ENCODE data around the gene TFPI. TPM values are rescaled to one million over a fixed set of nuclear protein-coding genes. Genes with fewer than 3 reads are reported as not detected.
"Not testable (repeated sequence)": the region's sequence is repeated elsewhere in the genome, so short reads cannot be mapped to it uniquely, and the experiment has no call there.

Gene TFPI
- polyA plus RNA-seq: 10 to 100 TPM; 21.9 to 40.7 (median 35.3) TPM

DNA sequence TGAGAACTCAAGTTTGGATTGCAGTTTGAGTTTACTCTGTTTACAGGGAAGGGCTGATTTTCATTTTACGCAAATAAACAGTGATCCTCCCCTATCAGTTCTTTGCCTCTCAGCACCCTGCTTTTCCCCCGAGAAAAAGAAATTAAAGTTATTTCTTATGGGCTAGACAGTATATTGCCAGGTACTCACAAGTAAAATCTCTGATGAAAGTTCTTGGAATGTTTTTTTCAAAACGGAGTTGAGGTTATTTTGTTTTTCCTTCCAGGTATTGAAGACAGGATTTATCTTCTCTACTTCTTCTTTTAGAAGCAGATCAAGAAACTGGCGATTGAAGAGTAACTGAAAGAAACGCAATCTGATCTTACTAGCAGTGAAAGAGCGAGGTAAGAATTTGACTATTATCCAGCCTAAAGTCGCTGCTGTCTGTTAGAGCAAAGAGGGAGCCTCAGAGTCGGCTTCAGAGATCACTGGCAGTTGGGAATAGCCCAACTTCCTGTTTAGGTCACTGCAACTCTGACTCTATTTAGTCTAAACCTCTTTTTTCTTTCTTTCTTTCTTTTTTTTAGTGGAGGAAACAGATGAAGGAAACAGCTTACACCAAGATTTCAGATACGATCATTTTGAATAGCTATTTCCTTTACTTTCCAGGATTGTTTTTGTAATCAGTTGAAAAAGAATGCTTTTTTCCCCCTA lies at the start of gene TFPI:
TFPI (minus strand) TSS at position 425 of the 693 bp plus-strand sequence. CDS start 50,667 bp downstream, outside the sequence.
- 3 to 17% (median 5%) methylated on average over 9 of the region's 9 CpGs for WGBS, 3 donors
- no peak within 1 kb of the TSS for H3K27ac ChIP-seq (ENCODE audit: low read depth, low read length)

DNA sequence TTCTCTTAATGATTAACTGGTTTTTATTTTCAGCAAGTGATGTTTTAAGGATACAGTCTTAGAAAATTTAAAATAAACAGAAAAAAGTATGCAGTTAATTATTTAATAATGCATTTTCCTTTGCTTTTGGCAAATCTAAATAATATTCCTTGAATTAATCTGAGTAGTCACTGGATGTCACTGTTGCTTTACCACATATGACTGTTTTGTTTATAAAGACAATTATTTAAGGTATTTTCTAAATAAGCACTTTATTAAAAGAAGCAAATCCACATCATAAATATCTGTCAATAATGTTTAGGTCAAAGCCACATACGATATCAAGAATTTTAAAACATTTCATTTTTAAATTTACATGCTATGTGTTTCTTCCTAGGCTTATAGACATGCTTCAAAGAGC lies 40.6 kb upstream of the TFPI start:
- 65 to 91% (median 77%) methylated on average over 1 of the region's 1 CpG for WGBS, 3 donors
- H3K27ac ChIP-seq (ENCODE audit: low read depth, low read length): no peak overlapping the region

DNA sequence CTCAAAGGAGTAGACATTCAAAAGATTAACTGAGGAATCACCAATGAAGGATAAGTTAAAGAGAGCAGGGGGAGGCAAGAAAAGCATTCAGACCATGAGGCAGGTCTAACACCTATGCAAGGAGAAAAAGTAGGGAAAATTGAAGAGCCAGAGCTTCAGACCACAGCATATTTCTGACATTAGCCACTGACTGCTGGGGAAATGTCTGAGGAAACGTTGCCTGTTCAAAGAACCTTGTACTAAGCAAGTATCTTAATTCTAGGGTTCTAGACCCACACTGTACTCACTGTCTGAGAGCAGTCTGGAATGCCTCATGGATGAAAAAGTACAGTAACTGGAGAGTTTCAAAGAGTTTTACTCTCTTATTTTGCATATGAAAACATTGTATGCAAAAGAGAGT lies 39.5 kb upstream of the TFPI start:
- WGBS, 3 donors: 45 to 76% (median 55%) methylated on average over 1 of the region's 1 CpG
- H3K27ac ChIP-seq (ENCODE audit: low read depth, low read length): no peak overlapping the region

DNA sequence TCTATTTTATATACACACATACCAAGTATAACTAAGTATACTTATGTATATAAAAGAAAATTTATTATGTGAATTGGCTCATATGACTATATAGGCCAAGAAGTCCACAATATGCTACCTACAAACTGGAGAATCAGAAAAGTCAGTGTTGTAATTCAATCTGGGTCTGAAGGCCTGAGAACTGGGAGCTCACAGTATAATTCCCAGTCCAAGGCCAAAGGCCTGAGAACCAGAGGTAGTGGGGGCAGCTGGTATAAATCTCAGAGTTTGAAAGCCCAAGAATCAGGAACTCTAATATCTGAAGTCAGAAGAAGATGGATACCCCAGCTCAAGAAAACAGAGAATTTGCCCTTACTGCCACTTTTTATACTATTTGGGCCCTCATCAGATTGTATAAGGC lies 38.9 kb upstream of the TFPI start:
- no peak overlapping the region for H3K27ac ChIP-seq (ENCODE audit: low read depth, low read length)

DNA sequence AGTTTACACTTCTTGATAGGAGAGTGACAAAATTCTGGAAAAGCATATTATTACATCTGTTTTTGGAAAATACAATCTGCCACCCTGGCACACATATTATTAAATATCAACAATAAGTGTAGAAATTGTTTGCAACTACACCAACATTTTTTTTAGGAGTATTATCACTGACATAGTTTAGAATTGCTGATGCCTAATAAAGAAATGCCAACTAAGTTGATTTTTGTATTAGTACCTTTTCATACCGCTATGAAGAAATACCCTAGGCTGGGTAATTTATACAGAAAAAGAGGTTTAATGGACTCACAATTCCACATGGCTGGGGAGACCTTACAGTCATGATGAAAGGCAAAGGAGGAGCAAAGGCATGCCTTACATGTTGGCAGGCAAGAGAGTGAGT lies 35.9 kb upstream of the TFPI start:
- WGBS, 3 donors: 97 to 100% (median 100%) methylated on average over 1 of the region's 1 CpG
- no peak overlapping the region for H3K27ac ChIP-seq (ENCODE audit: low read depth, low read length)

DNA sequence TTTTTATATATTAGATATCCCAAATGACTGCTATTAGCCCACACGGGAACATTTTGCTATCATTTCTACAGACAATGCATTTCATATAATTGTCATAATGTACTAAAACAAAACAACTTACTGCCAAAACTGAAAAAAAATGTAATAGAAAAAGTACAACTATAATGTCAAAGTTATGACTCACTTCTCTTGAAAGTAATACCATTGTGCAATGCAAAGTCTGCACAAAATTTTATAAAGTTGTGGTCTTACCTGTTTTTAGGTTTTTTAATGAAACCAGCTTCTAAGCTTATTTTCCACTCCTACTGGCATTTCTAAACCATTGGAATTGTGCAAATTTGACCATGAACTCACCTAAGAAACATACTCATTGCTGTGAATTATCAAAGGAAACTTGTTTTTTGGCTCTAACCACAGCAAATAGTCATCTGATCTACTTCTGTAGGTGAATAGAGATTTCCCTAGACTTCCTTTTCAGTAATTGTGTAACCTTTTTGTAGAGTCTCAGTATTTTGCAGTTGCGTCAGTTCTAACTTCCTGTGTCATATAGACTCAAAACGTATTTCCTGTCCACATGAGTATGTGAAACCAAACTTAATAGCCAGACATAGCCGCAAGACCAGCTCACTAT lies 31.9 kb upstream of the TFPI start:
- no peak overlapping the region for H3K27ac ChIP-seq (ENCODE audit: low read depth, low read length)

DNA sequence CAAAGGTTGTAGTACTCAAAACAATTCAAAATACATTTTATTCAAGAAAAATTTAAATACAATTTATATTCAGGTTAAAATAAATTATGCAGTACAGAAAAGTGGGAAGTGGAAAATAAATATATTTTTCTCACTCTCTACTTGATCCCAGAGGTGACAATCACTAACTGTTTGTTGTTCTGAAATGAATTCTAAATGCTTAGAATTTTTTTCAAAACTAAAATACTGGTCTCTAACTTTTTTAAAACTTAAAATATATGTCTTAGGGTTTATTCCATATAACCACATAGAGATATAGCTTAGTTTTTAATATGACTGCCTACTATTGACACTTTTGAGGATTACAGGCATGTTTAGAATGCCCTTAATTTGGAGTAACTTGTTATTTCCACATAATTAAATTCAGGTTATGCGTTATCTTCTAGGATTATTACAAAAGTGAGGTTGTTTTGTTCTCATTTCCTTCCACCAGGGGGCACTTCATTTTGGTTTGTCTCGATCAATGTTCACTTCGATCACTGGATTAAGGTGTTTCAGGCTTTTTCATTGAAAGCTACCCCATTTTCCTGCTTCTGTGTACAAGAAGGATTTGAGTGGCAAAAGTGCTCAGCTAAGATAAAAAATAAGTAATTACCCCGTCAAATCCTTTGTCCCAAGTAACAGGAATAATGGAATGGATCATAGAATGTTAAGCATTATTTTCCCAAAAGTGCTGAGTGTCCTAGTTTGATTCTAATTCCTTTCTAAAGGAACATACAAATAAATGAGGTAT lies 27.1 kb upstream of the TFPI start:
- no peak overlapping the region for H3K27ac ChIP-seq (ENCODE audit: low read depth, low read length)
- WGBS, 3 donors: 2 to 8% (median 7%) methylated on average over 4 of the region's 4 CpGs

More for the DNA sequence above, 31.9 kb upstream of the TFPI start:
- WGBS, 3 donors: 47 to 84% (median 50%) methylated on average over 4 of the region's 4 CpGs

DNA sequence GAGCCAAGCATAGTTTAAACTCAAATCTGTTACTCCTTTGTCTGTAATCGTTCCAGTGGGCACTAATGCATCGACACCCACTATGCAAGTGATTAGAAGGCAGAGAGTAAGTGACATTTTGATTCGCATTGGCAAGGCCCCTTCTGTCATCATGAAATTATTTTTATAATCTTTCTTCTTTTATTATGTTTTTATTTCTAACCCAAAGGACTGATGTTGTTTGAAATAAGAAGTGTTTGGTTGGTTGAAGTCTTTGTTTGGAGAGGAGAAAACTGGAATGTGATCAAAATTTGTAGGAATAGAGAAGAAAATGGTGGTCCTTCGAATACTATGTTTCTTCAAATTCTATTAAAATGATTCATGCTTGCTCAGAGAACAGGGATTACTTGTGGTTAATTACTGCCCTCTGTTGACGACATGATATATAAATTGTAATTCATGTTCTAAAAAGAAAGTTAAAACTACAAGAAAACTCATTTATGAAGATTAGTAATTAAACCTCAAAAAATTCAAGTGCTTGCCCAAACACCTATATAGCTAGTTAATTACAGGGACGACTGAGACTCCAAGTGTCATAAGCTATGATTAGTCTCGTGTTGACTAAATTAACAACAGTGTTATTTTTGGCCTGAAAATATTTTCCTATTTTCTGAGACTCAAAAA lies 26.4 kb upstream of the TFPI start:
- H3K27ac ChIP-seq (ENCODE audit: low read depth, low read length): no peak overlapping the region

DNA sequence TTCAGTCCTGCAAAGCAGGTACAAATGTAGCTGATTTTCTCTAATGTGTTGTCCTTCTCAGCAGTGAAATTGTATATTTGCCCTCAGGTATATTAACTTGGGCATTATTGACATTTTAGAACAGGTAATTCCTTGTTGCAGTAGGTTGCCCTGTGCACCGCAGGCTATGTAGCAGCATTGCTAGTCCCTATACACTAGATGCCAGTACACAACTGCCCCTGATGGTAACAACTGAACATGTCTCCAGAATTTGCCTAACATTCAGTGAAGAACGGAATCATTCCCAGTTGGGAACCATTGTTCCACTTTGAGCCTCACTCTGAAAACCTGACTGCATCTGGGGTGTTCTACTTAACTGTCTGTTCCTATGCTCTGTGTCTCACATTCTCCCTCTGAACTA lies 23.1 kb upstream of the TFPI start:
- 87 to 100% (median 93%) methylated on average over 2 of the region's 2 CpGs for WGBS, 3 donors
- no peak overlapping the region for H3K27ac ChIP-seq (ENCODE audit: low read depth, low read length)

More for the DNA sequence above, 26.4 kb upstream of the TFPI start:
- WGBS, 3 donors: 20 to 34% (median 32%) methylated on average over 7 of the region's 7 CpGs

DNA sequence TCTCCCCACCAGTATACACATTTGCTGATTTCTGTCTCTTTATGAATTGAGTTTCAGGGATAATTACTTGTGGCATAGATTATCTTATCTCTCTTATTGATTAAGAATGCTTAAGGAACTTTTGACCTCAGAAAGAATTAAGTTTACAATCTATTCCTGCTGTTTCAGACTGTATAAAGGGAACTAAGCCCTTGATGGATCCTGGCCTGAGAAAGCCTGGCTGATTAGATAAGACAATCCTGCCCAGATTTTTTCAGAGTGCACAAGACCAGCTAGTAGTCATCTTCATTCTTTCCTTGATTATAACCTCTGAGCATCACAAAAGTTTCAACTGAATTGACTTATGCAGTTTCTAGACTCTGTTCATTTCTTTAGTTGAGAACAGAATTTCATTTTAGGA lies 22.7 kb upstream of the TFPI start:
- no peak overlapping the region for H3K27ac ChIP-seq (ENCODE audit: low read depth, low read length)

DNA sequence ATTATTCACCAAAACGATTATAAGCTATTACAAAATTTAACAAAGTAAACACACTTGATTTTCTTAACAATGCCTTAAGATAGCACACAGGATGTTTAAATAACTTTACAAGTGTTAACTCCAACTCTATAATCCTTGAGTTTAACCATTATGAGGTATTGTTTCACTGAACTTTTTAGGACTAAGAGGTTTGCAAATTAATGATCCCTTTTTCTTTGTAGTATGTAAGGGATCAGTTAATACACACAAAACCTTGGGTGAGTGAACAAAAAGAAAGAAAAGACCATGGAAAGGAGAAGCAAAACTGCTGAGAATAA lies 21.5 kb upstream of the TFPI start:
- no peak overlapping the region for H3K27ac ChIP-seq (ENCODE audit: low read depth, low read length)
- WGBS, 3 donors: 7 to 18% (median 18%) methylated on average over 1 of the region's 1 CpG

DNA sequence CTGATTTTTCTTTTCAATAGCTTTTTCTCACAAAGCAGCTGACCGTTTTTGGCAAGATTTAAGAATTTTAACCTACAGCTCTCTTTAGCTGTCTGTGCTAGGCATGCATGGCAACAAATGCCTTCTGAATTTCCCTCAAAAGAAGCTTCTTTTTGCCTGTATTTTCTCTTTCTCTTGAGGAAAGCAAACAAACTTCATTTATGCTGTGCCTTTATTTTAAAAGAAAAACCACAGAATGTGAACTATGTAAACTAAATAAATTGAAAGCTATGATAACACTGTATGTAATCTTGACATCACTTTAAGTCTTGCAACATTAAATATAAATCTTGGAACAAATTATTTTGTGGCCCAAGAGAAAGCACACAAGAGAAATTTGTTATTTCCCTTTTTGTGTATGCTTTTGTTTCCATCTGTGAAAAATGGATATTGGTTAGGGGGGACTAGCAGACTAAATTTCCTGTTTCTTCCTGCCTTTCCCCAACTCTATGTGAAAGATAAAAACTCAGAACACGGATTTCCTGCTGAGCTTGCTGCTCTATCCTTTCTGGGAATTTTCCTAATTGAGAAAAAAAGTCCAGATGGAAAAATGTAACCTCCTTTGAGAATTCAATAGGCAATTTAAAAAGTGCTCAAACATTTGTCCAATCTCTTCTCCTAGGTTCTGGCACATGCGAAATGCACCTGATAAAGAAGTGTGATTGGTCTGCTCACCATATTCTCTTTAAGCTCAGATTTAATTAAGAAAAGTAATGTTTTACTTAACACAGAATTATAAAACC lies 20.9 kb upstream of the TFPI start:
- no peak overlapping the region for H3K27ac ChIP-seq (ENCODE audit: low read depth, low read length)
- WGBS, 3 donors: 30 to 34% (median 30%) methylated on average over 3 of the region's 3 CpGs

DNA sequence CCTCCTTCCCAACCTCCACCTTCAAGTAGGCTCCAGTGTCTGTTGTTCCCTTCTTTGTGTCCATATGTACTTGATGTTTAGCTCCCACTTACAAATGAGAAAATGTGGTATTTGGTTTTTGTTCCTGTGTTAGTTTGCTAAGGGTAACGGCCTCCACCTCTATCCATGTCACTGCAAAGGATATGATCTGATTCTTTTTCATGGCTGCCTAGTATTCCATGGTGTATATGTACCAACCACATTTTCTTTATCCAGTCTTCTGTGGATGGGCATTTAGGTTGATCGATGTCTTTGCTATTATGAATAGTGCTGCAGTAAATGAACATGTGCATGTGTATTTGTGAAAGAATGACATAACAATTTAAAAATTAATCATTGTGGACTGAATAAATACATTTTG lies 19.5 kb upstream of the TFPI start:
- WGBS, 3 donors: 93 to 100% (median 98%) methylated on average over 2 of the region's 2 CpGs
- H3K27ac ChIP-seq (ENCODE audit: low read depth, low read length): no peak overlapping the region

DNA sequence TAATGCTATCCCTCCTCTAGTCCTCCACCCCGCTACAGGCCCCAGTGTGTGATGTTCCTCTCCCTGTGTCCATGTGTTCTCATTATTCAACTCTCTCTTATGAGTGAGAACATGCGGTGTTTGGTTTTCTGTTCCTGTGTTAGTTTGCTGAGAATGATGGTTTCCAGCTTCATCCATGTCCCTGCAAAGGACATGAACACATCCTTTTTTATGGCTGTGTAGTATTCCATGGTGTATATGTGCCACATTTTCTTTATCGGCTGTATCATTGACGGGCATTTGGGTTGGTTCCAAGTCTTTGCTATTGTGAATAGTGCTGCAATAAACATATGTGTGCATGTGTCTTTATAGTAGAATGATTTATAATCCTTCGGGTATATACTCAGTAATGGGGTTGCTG lies 17.8 kb upstream of the TFPI start:
- H3K27ac ChIP-seq (ENCODE audit: low read depth, low read length): not testable (repeated sequence)
- WGBS, 3 donors: 94 to 95% (median 95%) methylated on average over 5 of the region's 5 CpGs

DNA sequence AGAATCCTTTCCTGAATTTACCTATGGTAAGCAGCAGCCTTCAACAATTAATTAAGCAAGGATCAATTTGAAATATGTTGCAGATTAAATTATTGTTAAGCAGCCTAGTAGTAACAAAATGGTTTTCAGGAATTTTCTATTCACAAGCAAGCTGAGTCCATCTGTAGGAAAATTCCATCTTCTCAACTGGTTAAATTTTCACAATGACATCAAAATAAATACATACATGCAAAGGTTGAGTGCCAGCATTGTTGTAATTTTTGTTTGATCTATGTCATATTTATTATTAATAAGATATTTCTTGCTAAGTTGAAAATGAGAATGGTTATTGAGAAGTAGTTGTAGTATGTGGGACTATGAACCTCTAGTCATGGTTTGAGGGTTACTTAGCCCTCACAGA lies 15.3 kb upstream of the TFPI start:
- no peak overlapping the region for H3K27ac ChIP-seq (ENCODE audit: low read depth, low read length)

DNA sequence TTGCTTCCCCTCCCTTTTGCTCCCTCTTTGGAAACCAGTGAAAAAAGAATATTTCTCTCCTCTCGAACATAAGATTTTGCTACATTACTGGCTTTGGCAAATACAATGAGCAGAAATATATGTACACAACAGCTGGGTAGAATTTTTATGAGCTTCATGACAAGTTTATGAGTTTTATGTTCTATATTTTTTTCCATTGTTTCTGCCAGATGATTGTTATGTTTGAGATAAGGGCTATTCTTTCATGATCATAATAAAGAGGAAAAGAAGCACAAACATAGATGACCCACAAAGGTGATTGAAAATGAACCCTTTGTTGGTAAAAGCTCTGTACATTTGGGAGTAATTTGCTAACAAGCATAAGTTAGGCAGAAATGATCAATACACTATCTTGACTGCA lies 14.8 kb upstream of the TFPI start:
- H3K27ac ChIP-seq (ENCODE audit: low read depth, low read length): no peak overlapping the region
- 86 to 89% (median 88%) methylated on average over 1 of the region's 1 CpG for WGBS, 3 donors

DNA sequence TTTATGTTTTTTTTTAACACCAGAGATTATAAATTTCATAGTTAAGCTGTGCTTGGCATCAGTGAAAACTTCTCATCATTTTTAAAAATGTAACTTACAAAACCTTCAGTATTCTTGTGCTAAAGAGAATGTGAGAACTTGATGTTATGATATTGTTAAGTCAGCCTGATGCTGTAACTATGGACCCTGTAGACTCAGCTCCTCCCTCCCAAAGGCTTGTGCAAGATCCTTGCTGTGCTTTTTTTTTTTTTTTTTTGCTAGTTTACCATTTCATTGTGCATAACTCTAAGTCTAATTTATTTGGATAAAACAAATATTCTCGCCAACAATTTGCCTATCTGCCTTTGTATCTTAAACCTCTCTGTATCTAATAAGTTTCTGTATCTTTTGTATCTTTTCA lies 12.9 kb upstream of the TFPI start:
- H3K27ac ChIP-seq (ENCODE audit: low read depth, low read length): no peak overlapping the region
- WGBS, 3 donors: 88 to 94% (median 93%) methylated on average over 1 of the region's 1 CpG

DNA sequence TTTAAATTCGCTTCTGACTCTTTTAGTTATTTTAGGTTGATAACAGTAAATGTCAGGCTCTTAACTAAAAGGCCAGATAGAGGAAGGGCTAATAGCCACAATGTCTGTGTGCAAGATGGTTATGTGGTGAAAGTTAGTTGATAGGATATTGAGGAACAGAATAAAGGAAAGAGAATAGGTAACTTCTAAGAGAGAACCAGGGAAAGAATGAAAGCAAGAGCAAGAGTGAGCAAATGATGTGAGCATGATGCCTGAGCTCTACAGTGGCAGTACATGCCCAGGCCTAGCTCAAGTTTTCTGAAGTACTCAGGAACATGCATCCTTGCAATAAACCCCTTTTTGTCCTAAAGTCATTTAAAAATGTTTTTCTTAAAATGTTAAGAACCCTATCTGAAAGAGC lies 12.5 kb upstream of the TFPI start:
- no peak overlapping the region for H3K27ac ChIP-seq (ENCODE audit: low read depth, low read length)
- WGBS, 3 donors: 82 to 85% (median 84%) methylated on average over 1 of the region's 1 CpG

DNA sequence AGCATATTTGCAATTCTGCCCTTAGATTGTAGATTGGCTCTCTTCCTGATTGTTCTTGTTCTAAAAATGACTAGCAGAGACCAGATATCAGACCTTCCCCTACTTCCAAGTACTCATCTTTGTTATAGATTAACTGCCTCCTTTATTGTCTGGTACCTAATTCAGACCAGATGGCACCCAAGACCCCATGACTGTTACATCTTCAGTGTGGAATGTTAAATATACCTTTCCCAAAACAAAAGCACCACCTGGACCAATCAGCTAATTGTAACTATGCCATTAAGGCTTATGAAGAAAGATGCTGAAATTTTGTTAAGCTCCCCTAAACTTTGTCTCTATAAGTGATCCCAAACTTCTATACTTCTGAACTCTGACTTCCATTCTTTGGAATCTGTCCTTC lies 12.0 kb upstream of the TFPI start:
- H3K27ac ChIP-seq (ENCODE audit: low read depth, low read length): no peak overlapping the region

Measured in adipose tissue (tissue), 3 donors.